Fibroblast of the aortic adventitia (primary cell): ENCODE data around the gene SCMH1. TPM values are rescaled to one million over a fixed set of nuclear protein-coding genes. Genes with fewer than 3 reads are reported as not detected.
A peak's percentile ranks its signal among the peaks of the same experiment; 100 is the strongest.

Experiments used
- DNase-seq: peaks from one replicate; pipeline ENCODE4 v3.0.0-alpha.2; 2010; ENCODE audit warnings: low read depth
- H3K4me3 ChIP-seq: 2 replicates; pipeline ENCODE4 v1.5.1; 2011; ENCODE audit warnings: low read depth, mild to moderate bottlenecking, control low read depth, low read length, moderate library complexity
- CTCF ChIP-seq: IDR thresholded peaks from 2 replicates; pipeline ENCODE4 v1.5.1; 2011; ENCODE audit warnings: mild to moderate bottlenecking, low read length, control low read depth, inconsistent platforms; ENCODE audit not compliant: insufficient read depth
- total RNA-seq: library from RNA; depleted of rRNA; stranded (reverse); fragments of >200 nt; gene quantifications from 2 replicates; pipeline ENCODE4 v1.2.3, GENCODE V29; 2012; ENCODE audit warnings: low replicate concordance

SCMH1 gene
- total RNA-seq, 1 donor, result 12.1 TPM

- no peak overlapping the region for H3K4me3 ChIP-seq
- no peak for TF ChIP-seq CTCF
- DNase-seq, result peak; percentile 76
These were observed 133.3 kb downstream of the SCMH1 start for GRCh38 chr1:41108696-41109275.

- no peak for DNase-seq
- TF ChIP-seq CTCF, result no peak
- H3K4me3 ChIP-seq, result no peak overlapping the region
These were observed 138.3 kb downstream of the SCMH1 start for GRCh38 chr1:41103766-41104165.

GRCh38 chr1:41102653-41103052 is 139.5 kb downstream of the SCMH1 start:
- H3K4me3 ChIP-seq, result no peak overlapping the region
- TF ChIP-seq CTCF, result no peak
- DNase-seq, result no peak

- TF ChIP-seq CTCF, result no peak
- peak; percentile 100 for DNase-seq
These were observed 140.0 kb downstream of the SCMH1 start for GRCh38 chr1:41101950-41102607.

GRCh38 chr1:41101076-41101475 is 141.0 kb downstream of the SCMH1 start:
- DNase-seq, result no peak
- no peak overlapping the region for H3K4me3 ChIP-seq
- no peak for TF ChIP-seq CTCF

More at GRCh38 chr1:41101950-41102607, 140.0 kb downstream of the SCMH1 start:
- H3K4me3 ChIP-seq, result no peak overlapping the region

DNA sequence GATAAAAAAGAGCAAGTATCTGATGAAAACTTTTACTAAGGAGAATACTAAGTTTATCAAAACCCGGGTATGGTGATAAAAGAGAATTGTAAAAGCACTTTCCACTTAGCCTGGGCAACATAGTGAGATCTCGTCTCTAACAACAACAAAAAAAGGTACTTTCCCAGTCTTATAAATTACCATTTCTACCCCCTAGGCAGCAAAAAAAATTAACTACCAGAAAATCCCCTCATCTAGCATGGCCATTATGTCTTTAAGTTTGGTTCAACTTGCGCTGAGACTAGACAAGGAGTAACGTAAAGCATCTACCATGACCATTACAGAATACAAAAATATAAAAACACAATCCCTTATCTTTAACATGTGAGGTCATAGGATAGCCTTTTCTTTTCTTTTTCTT is 141.9 kb downstream of the SCMH1 start:
- H3K4me3 ChIP-seq, result no peak overlapping the region
- TF ChIP-seq CTCF, result no peak
- DNase-seq, result no peak
